Hepatocyte (in vitro differentiated cells): ENCODE measurements around the gene CLSTN3. TPM values are rescaled to one million over a fixed set of nuclear protein-coding genes. Genes with fewer than 3 reads are reported as not detected.

ENCODE experiments used
- DNase-seq: peaks from one replicate; pipeline ENCODE4 v3.0.0-alpha.2; 2016; ENCODE audit warnings: low spot score
- H2AFZ ChIP-seq: fragments of 200-600 bp; sonication (generic); 2 replicates; pipeline ENCODE4 v1.6.0; 2016; ENCODE audit warnings: antibody characterized with exemption, mild to moderate bottlenecking
- H3K27ac ChIP-seq: fragments of 200-600 bp; sonication (generic); 2 replicates; pipeline ENCODE4 v1.5.1; 2016; ENCODE audit warnings: mild to moderate bottlenecking
- H3K27me3 ChIP-seq: fragments of 200-600 bp; sonication (generic); 2 replicates; pipeline ENCODE4 v1.6.1; 2016
- H3K36me3 ChIP-seq: fragments of 200-600 bp; sonication (generic); replicated peaks from 2 replicates; pipeline ENCODE4 v1.5.1; 2016; ENCODE audit warnings: low read depth; ENCODE audit not compliant: insufficient read depth
- H3K4me1 ChIP-seq: fragments of 200-600 bp; sonication (generic); 2 replicates; pipeline ENCODE4 v1.5.1; 2016; ENCODE audit warnings: mild to moderate bottlenecking, moderate library complexity; ENCODE audit not compliant: insufficient read depth
- H3K4me2 ChIP-seq: fragments of 200-600 bp; sonication (generic); 2 replicates; pipeline ENCODE4 v1.6.0; 2016
- H3K4me3 ChIP-seq: fragments of 200-600 bp; sonication (generic); 2 replicates; pipeline ENCODE4 v1.5.1; 2016; ENCODE audit warnings: mild to moderate bottlenecking
- H3K79me2 ChIP-seq: fragments of 200-600 bp; sonication (generic); 2 replicates; pipeline ENCODE4 v1.6.0; 2017; ENCODE audit warnings: mild to moderate bottlenecking
- H3K9me2 ChIP-seq: fragments of 200-600 bp; sonication (generic); replicated peaks from 2 replicates; pipeline ENCODE4 v1.6.0; 2017; ENCODE audit warnings: mild to moderate bottlenecking; ENCODE audit not compliant: insufficient read depth
- H3K9me3 ChIP-seq: fragments of 200-600 bp; sonication (generic); 2 replicates; pipeline ENCODE4 v1.5.1; 2016; ENCODE audit warnings: low read depth, mild to moderate bottlenecking
- H4K20me1 ChIP-seq: fragments of 200-600 bp; sonication (generic); 2 replicates; pipeline ENCODE4 v1.6.0; 2016; ENCODE audit warnings: mild to moderate bottlenecking; ENCODE audit not compliant: insufficient read depth, poor library complexity, severe bottlenecking
- EZH2 ChIP-seq: fragments of 200-600 bp; sonication (generic); IDR thresholded peaks from 2 replicates; pipeline ENCODE4 v1.6.1; 2016; ENCODE audit warnings: antibody characterized with exemption, mild to moderate bottlenecking, borderline replicate concordance
- EZH2phosphoT487 ChIP-seq: fragments of 200-600 bp; sonication (generic); IDR thresholded peaks from one replicate; pipeline ENCODE4 v1.6.1; 2018; ENCODE audit warnings: antibody characterized with exemption, mild to moderate bottlenecking, low read depth, moderate library complexity; ENCODE audit not compliant: unreplicated experiment, severe bottlenecking
- WGBS: methylation state at CpG from one replicate; pipeline ENCODE4 v1.1.6; 2016; ENCODE audit warnings: low lambda C conversion rate; ENCODE audit errors: missing lambda C conversion rate; 5-methylcytosine and 5-hydroxymethylcytosine counted together
- polyA plus RNA-seq: library from polyadenylated mRNA; unstranded; fragments of >200 nt; fragmentation: Nextera tagmentation; extraction: Ambion mirVana; gene quantifications from 2 replicates; pipeline ENCODE4 v1.2.1, GENCODE V29; 2016
- total RNA-seq: library from RNA; depleted of rRNA; stranded (reverse); fragments of >200 nt; gene quantifications from 2 replicates; pipeline ENCODE4 v1.2.3, GENCODE V29; 2014
- TF ChIP-seq, protein P1 (sequence below): fragments of 200-600 bp; sonication (generic); IDR thresholded peaks from 2 replicates; pipeline ENCODE4 v1.5.1; 2016; ENCODE audit warnings: antibody characterized with exemption, mild to moderate bottlenecking; ENCODE audit not compliant: poor library complexity

Gene CLSTN3
- total and polyA plus RNA-seq, 2 experiments from 2014 or later = 37.8 to 57.0 TPM

DNA sequence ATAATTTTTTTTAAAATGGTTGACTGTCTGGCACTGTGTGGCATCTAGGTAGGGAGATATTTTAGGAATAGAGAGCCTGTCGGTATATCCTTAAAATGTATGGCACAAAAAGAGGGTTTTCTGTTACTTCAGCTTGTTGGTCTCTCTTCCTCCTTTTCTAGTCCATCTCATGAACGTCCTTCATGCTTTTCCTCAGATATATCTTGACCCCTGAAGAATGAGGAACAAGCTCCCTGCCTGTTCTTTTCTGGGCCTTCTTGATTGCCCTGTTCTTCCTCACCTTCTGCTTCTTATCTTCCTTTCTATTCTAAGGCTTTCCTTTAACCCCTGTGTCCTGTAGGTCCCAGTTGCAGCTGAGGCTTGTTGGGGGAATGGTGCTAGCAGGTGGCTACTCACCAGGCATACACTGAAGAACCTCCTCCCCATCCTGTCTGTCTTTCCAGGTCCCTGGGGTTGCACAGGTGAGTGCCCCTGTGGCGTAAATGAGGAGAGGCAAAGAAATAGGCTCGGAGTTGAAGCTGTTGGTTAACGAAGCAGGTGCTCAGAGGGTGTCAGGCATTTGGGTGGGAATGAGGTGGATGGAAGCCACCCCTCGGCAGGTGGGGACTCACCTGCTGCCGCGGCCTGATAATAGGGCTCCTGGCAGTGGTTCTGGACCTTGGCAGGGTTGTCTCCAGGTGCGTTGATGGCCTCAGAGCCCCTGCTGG, 30.7 kb upstream of the CLSTN3 start:
- H3K9me2 ChIP-seq = no peaks in the 10 kb centered on the region
- peaks cover 10% of the 10 kb centered on the region for H3K79me2 ChIP-seq
- H3K36me3 ChIP-seq = no peaks in the 10 kb centered on the region
- no peak overlapping the region for H3K4me2 ChIP-seq
- WGBS = 93% methylated on average over 9 of the region's 9 CpGs
- DNase-seq = no peak
- no peaks in the 10 kb centered on the region for H3K9me3 ChIP-seq
- H3K27me3 ChIP-seq = no peaks in the 10 kb centered on the region
- no peaks in the 10 kb centered on the region for H4K20me1 ChIP-seq
- H3K27ac ChIP-seq = no peak overlapping the region
- TF ChIP-seq EZH2phosphoT487 (no peak), EZH2 (no peak)
- TF ChIP-seq, protein P1, sequence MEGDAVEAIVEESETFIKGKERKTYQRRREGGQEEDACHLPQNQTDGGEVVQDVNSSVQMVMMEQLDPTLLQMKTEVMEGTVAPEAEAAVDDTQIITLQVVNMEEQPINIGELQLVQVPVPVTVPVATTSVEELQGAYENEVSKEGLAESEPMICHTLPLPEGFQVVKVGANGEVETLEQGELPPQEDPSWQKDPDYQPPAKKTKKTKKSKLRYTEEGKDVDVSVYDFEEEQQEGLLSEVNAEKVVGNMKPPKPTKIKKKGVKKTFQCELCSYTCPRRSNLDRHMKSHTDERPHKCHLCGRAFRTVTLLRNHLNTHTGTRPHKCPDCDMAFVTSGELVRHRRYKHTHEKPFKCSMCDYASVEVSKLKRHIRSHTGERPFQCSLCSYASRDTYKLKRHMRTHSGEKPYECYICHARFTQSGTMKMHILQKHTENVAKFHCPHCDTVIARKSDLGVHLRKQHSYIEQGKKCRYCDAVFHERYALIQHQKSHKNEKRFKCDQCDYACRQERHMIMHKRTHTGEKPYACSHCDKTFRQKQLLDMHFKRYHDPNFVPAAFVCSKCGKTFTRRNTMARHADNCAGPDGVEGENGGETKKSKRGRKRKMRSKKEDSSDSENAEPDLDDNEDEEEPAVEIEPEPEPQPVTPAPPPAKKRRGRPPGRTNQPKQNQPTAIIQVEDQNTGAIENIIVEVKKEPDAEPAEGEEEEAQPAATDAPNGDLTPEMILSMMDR = no peak
- H3K4me3 ChIP-seq = no peak overlapping the region
- no peak overlapping the region for H2AFZ ChIP-seq
- H3K4me1 ChIP-seq = no peaks in the 10 kb centered on the region

DNA sequence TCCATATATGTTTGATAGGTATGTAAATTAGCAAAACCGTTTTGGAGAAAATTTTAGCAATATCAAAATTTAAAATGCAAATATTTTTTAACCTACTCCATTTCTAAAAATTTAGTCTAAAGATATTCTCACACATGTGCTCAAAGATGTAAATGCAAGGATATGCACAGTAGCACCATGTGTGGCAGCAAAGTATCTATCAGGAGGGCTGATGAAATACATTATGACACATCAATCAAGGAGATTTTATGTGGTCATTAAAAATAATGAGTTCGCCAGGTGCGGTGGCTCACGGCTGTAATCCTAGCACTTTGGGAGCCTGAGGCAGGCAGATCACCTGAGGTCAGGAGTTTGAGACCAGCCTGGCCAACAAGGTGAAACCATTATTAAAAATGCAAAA, 29.9 kb upstream of the CLSTN3 start:
- Histone ChIP-seq H3K27ac (no peak overlapping the region), H3K79me2 (peaks cover 18% of the 10 kb centered on the region), H2AFZ (no peak overlapping the region), H3K9me2 (no peaks in the 10 kb centered on the region), H3K27me3 (no peaks in the 10 kb centered on the region), H3K4me1 (no peaks in the 10 kb centered on the region), H3K4me3 (no peak overlapping the region), H4K20me1 (no peaks in the 10 kb centered on the region), H3K36me3 (no peaks in the 10 kb centered on the region), H3K4me2 (no peak overlapping the region), H3K9me3 (no peaks in the 10 kb centered on the region)
- TF ChIP-seq EZH2phosphoT487 (no peak), EZH2 (no peak)
- TF ChIP-seq, protein P1 = no peak
- WGBS = 91% methylated on average over 4 of the region's 4 CpGs
- no peak for DNase-seq

DNA sequence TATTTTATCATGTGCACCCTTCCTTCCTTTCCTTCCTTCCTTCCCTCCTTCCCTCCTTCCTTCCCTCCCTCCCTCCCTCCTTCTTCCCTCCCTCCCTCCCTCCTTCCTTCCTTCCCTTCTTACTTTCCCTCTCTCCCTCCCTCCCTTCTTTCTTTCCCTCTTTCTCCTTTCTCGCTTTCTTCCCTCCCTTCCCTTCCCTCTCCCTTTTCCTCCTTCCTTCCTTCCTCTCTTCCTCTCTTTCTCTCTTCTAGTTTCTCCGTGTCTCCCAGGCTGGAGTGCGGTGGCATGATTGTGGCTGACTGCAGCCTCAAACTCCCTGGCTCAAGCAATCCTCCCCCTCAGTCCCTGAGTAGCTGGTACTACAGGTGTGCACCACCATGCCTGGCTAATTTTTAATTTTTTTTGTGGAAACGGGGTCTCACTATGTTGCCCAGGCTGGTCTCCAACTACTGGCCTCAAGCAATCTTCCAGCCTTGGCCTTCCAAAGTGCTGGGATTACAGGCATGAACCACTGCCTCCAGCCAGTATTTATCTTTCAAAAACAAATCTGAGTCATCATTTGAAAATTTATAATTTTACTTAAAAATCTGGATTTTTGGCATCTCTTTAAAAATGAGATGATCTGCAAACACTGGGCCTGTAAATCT, 29.0 kb upstream of the CLSTN3 start:
- Histone ChIP-seq H3K36me3 (no peaks in the 10 kb centered on the region), H3K9me3 (no peaks in the 10 kb centered on the region), H4K20me1 (no peaks in the 10 kb centered on the region), H3K27me3 (no peaks in the 10 kb centered on the region), H3K27ac (no peak overlapping the region), H3K4me3 (no peak overlapping the region), H3K4me1 (no peaks in the 10 kb centered on the region), H3K79me2 (peaks cover 27% of the 10 kb centered on the region), H3K9me2 (no peaks in the 10 kb centered on the region), H2AFZ (no peak overlapping the region), H3K4me2 (no peak overlapping the region)
- TF ChIP-seq EZH2 (no peak), EZH2phosphoT487 (no peak)
- TF ChIP-seq, protein P1 = no peak
- WGBS = 96% methylated on average over 3 of the region's 4 CpGs
- DNase-seq = no peak
